OCI-LY1 (cell line): ENCODE results near the gene CCDC150.

Experiments
- H2AFZ ChIP-seq: fragments of 200-600 bp; sonication (generic), shearing (Covaris generic); 2 replicates; pipeline ENCODE4 v1.6.0; 2014; ENCODE audit warnings: antibody characterized with exemption, mild to moderate bottlenecking, low read length
- H3F3A ChIP-seq: fragments of 200-600 bp; sonication (generic), shearing (Covaris generic); 2 replicates; pipeline ENCODE4 v1.6.0; 2014; ENCODE audit warnings: mild to moderate bottlenecking, antibody characterized with exemption, low read length, moderate library complexity; ENCODE audit not compliant: insufficient read depth
- H3K27ac ChIP-seq: fragments of 200-600 bp; sonication (generic); 2 replicates; pipeline ENCODE4 v1.5.1; 2014; ENCODE audit warnings: low read length, mixed run types, mild to moderate bottlenecking, low read depth; ENCODE audit not compliant: poor library complexity, severe bottlenecking
- H3K27me3 ChIP-seq: fragments of 200-600 bp; sonication (generic); 2 replicates; pipeline ENCODE4 v1.6.0; 2014; ENCODE audit warnings: antibody characterized with exemption, mild to moderate bottlenecking, low read length, moderate library complexity; ENCODE audit not compliant: insufficient read depth
- H3K36me3 ChIP-seq: fragments of 200-600 bp; sonication (generic); 2 replicates; pipeline ENCODE4 v1.6.1; 2014; ENCODE audit warnings: mild to moderate bottlenecking, antibody characterized with exemption, low read length, moderate library complexity, mixed read lengths; ENCODE audit not compliant: insufficient read depth
- H3K4me1 ChIP-seq: fragments of 200-600 bp; sonication (generic); 2 replicates; pipeline ENCODE4 v1.5.1; 2014; ENCODE audit warnings: mild to moderate bottlenecking, low read length, moderate library complexity; ENCODE audit not compliant: insufficient read depth, severe bottlenecking
- H3K4me2 ChIP-seq: fragments of 200-600 bp; sonication (generic), shearing (Covaris generic); 2 replicates; pipeline ENCODE4 v1.6.1; 2014; ENCODE audit warnings: low read length
- H3K4me3 ChIP-seq: fragments of 200-600 bp; sonication (generic); 2 replicates; pipeline ENCODE4 v1.5.1; 2014; ENCODE audit warnings: low read length, low read depth, mild to moderate bottlenecking, mixed read lengths; ENCODE audit not compliant: poor library complexity, severe bottlenecking
- H3K79me2 ChIP-seq: fragments of 200-600 bp; shearing (Covaris generic); 2 replicates; pipeline ENCODE4 v1.6.1; 2016; ENCODE audit warnings: mixed run types, low read length, mixed read lengths; ENCODE audit not compliant: insufficient read depth
- H3K9ac ChIP-seq: fragments of 200-600 bp; sonication (generic), shearing (Covaris generic); 2 replicates; pipeline ENCODE4 v1.6.1; 2014; ENCODE audit warnings: mild to moderate bottlenecking, low read length, mixed read lengths
- H3K9me2 ChIP-seq: fragments of 200-600 bp; sonication (generic), shearing (Covaris generic); 2 replicates; pipeline ENCODE4 v1.6.1; 2014; ENCODE audit warnings: low read depth, mild to moderate bottlenecking, low read length, mixed read lengths
- H3K9me3 ChIP-seq: fragments of 200-600 bp; shearing (Covaris generic); 2 replicates; pipeline ENCODE4 v1.6.1; 2014; ENCODE audit warnings: low read length, mixed read lengths
- H4K20me1 ChIP-seq: fragments of 200-600 bp; sonication (generic), shearing (Covaris generic); 2 replicates; pipeline ENCODE4 v1.6.0; 2016; ENCODE audit warnings: mild to moderate bottlenecking, low read length; ENCODE audit not compliant: insufficient read depth
- EZH2 ChIP-seq: fragments of 200-600 bp; sonication (generic), shearing (Covaris generic); IDR thresholded peaks from 2 replicates; pipeline ENCODE4 v1.8.0; 2017; ENCODE audit warnings: borderline replicate concordance, mixed run types, mild to moderate bottlenecking, antibody characterized with exemption, low read length, moderate library complexity, mixed read lengths
- TF ChIP-seq, protein P1 (sequence below): fragments of 200-600 bp; sonication (generic), shearing (Covaris generic); IDR thresholded peaks from 2 replicates; pipeline ENCODE4 v1.5.1; 2017; ENCODE audit warnings: mild to moderate bottlenecking, antibody characterized with exemption, low read length, moderate library complexity, mixed read lengths

CCDC150 gene

DNA sequence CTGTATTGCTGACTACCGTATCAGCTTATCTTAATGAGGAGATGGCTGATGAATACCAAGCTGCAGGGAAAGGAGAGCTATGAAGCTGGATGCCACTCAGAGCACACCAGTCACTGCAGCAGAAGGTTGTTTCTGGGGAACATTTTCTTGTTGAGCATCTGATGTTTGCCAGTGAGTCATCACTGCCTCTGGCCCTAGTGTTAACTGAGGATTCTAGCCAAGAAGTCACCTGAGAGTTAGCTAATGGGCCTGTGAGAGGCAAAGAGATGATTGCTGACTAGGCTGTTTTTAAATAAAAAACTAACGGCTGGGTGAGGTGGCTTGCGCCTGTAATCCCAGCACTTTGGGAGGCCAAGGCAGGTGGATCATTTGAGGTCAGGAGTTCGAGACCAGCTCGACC lies 37.9 kb downstream of the CCDC150 start:
- H3K4me1 ChIP-seq, result no peaks in the 10 kb centered on the region
- peaks cover 29% of the 10 kb centered on the region; the same call in 1 of the 2 replicates for H3K36me3 ChIP-seq
- no peaks in the 10 kb centered on the region for H4K20me1 ChIP-seq
- no peak overlapping the region for H2AFZ ChIP-seq
- no peaks in the 10 kb centered on the region for H3K27me3 ChIP-seq
- H3K9me3 ChIP-seq, result no peaks in the 10 kb centered on the region
- H3K4me2 ChIP-seq, result no peak overlapping the region
- no peak overlapping the region for H3K27ac ChIP-seq
- no peak for TF ChIP-seq EZH2
- TF ChIP-seq, protein P1, sequence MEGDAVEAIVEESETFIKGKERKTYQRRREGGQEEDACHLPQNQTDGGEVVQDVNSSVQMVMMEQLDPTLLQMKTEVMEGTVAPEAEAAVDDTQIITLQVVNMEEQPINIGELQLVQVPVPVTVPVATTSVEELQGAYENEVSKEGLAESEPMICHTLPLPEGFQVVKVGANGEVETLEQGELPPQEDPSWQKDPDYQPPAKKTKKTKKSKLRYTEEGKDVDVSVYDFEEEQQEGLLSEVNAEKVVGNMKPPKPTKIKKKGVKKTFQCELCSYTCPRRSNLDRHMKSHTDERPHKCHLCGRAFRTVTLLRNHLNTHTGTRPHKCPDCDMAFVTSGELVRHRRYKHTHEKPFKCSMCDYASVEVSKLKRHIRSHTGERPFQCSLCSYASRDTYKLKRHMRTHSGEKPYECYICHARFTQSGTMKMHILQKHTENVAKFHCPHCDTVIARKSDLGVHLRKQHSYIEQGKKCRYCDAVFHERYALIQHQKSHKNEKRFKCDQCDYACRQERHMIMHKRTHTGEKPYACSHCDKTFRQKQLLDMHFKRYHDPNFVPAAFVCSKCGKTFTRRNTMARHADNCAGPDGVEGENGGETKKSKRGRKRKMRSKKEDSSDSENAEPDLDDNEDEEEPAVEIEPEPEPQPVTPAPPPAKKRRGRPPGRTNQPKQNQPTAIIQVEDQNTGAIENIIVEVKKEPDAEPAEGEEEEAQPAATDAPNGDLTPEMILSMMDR, result no peak
- no peak overlapping the region for H3K4me3 ChIP-seq
- no peak overlapping the region for H3K9ac ChIP-seq
- no peaks in the 10 kb centered on the region for H3K79me2 ChIP-seq
- H3F3A ChIP-seq, result no peaks in the 10 kb centered on the region
- H3K9me2 ChIP-seq, result no peaks in the 10 kb centered on the region

DNA sequence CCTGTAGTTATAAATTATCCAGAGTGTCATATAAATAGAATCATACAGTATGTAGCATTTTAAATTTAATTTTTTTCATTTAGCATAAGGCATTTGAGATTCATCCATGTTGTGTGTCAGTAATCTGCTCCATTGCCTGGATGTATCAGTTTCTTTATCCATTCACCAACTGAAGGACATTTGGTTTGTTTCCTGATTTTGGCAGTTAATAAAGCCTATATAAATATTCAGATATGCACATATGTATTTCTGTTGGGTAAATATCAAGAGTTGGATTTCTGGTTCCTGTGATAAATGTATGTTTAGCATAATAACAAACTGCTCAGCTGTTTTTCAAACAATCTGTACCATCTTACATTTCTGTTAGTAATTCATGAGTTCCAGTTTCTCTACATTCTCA lies 39.9 kb downstream of the CCDC150 start:
- Histone ChIP-seq H3K9me3 (peaks cover 3% of the 10 kb centered on the region; the same call in 1 of the 2 replicates), H3F3A (no peaks in the 10 kb centered on the region), H4K20me1 (no peaks in the 10 kb centered on the region), H3K27ac (no peak overlapping the region), H2AFZ (no peak overlapping the region), H3K9me2 (no peaks in the 10 kb centered on the region), H3K4me3 (no peak overlapping the region), H3K4me1 (no peaks in the 10 kb centered on the region), H3K79me2 (no peaks in the 10 kb centered on the region), H3K9ac (no peak overlapping the region), H3K4me2 (no peak overlapping the region), H3K36me3 (peaks cover 31% of the 10 kb centered on the region; the same call in 1 of the 2 replicates), H3K27me3 (no peaks in the 10 kb centered on the region)
- TF ChIP-seq, protein P1, result no peak
- TF ChIP-seq EZH2, result no peak

DNA sequence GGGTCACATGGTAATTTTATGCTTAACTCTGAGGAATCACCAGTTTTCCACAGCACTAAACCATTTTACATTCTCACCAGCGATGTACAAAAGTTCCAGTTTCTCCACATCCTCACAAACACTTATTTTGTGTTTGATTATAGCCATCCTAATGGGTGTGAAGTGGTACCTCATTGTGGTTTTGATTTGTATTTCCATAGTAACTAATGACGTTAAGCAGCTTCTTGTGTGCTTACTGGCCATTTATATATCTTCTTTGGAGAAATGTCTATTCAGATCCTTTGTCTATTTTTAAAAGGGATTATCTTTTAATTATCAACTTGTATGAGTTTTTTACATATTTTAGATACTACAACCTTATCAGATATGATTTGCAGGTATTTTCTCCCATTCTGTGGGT lies 42.0 kb downstream of the CCDC150 start:
- no peaks in the 10 kb centered on the region for H3K79me2 ChIP-seq
- H3F3A ChIP-seq, result no peaks in the 10 kb centered on the region
- H3K9me2 ChIP-seq, result no peaks in the 10 kb centered on the region
- no peak overlapping the region for H3K4me3 ChIP-seq
- H4K20me1 ChIP-seq, result no peaks in the 10 kb centered on the region
- H3K4me2 ChIP-seq, result no peak overlapping the region
- no peak overlapping the region for H3K9ac ChIP-seq
- TF ChIP-seq, protein P1, result no peak
- no peak for TF ChIP-seq EZH2
- H3K9me3 ChIP-seq, result peaks cover 10% of the 10 kb centered on the region; the same call in 1 of the 2 replicates
- peaks cover 36% of the 10 kb centered on the region for H3K36me3 ChIP-seq
- no peak overlapping the region for H3K27ac ChIP-seq
- no peaks in the 10 kb centered on the region for H3K4me1 ChIP-seq
- no peak overlapping the region for H2AFZ ChIP-seq
- no peaks in the 10 kb centered on the region for H3K27me3 ChIP-seq
